GM12878 (cell line): ENCODE results near the gene PTPN18. TPM values are rescaled to one million over a fixed set of nuclear protein-coding genes. Genes with fewer than 3 reads are reported as not detected.

ENCODE experiments used
- BMI1 ChIP-seq: fragments of 450-650 bp; IDR thresholded peaks from 2 replicates; pipeline ENCODE4 v1.6.1; 2016; ENCODE audit warnings: mild to moderate bottlenecking, moderate library complexity, borderline replicate concordance
- CBX3 ChIP-seq: fragments of 200-600 bp; sonication (generic); IDR thresholded peaks from 2 replicates; pipeline ENCODE4 v1.6.1; 2016; ENCODE audit warnings: low read depth, borderline replicate concordance
- CBX5 ChIP-seq: sonication (generic); IDR thresholded peaks from 2 replicates; pipeline ENCODE4 v1.6.1; 2016; ENCODE audit warnings: low read depth, moderate library complexity, mild to moderate bottlenecking, inconsistent platforms
- CEBPB ChIP-seq, 2 experiments: fragments of 150-350 bp in 1 of 2; IDR thresholded peaks; 2 replicates each; pipeline ENCODE4 v1.6.1; 2012 to 2014; ENCODE audit warnings: low read depth in 2 of 2, low read length in 2 of 2, borderline replicate concordance in 1 of 2, inconsistent platforms in 1 of 2
- EP300 ChIP-seq, 2 experiments: fragments of 150-350 bp in 1 of 2; IDR thresholded peaks; 2 replicates each; pipeline ENCODE4 v1.6.1; 2011 to 2012; ENCODE audit warnings: low read depth in 2 of 2, low read length in 2 of 2, borderline replicate concordance in 1 of 2, improper control_type of control experiment in 1 of 2, inconsistent platforms in 1 of 2; ENCODE audit not compliant: control insufficient read depth in 1 of 2
- ESRRA ChIP-seq: IDR thresholded peaks from 2 replicates; pipeline ENCODE4 v1.6.1; 2012; ENCODE audit warnings: mild to moderate bottlenecking, low read length, improper control_type of control experiment
- FOS ChIP-seq: IDR thresholded peaks from 3 replicates; pipeline ENCODE4 v1.6.1; 2011; ENCODE audit warnings: borderline replicate concordance; ENCODE audit not compliant: insufficient read length; ENCODE audit errors: extremely low read depth
- FOXM1 ChIP-seq: IDR thresholded peaks from 2 replicates; pipeline ENCODE4 v1.6.1; 2012; ENCODE audit warnings: low read depth, mild to moderate bottlenecking, inconsistent platforms, low read length, moderate library complexity
- HDAC2 ChIP-seq: fragments of 200-600 bp; sonication (generic); IDR thresholded peaks from 2 replicates; pipeline ENCODE4 v1.6.1; 2017
- JUNB ChIP-seq: IDR thresholded peaks from 2 replicates; pipeline ENCODE4 v1.6.1; 2016; ENCODE audit warnings: antibody characterized with exemption, mild to moderate bottlenecking
- MTA3 ChIP-seq: IDR thresholded peaks from 2 replicates; pipeline ENCODE4 v1.6.1; 2012; ENCODE audit warnings: low read length, inconsistent platforms, borderline replicate concordance
- MXI1 ChIP-seq: fragments of 150-350 bp; IDR thresholded peaks from 2 replicates; pipeline ENCODE4 v1.6.1; 2011; ENCODE audit warnings: low read depth, mild to moderate bottlenecking, inconsistent platforms, low read length, improper control_type of control experiment
- NBN ChIP-seq: fragments of 450-650 bp; IDR thresholded peaks from 2 replicates; pipeline ENCODE4 v1.6.1; 2016
- PAX8 ChIP-seq: fragments of 450-650 bp; IDR thresholded peaks from 2 replicates; pipeline ENCODE4 v1.6.1; 2017; ENCODE audit warnings: mild to moderate bottlenecking, moderate library complexity
- PBX3 ChIP-seq: IDR thresholded peaks from 2 replicates; pipeline ENCODE4 v1.6.1; 2011; ENCODE audit warnings: mild to moderate bottlenecking, low read depth, low read length, moderate library complexity; ENCODE audit not compliant: insufficient replicate concordance
- RCOR1 ChIP-seq: conservative IDR thresholded peaks from 2 replicates; pipeline ENCODE4 v1.6.1; 2012; ENCODE audit warnings: low read depth, low read length, improper control_type of control experiment
- TARDBP ChIP-seq: IDR thresholded peaks from 2 replicates; pipeline ENCODE4 v1.6.1; 2016; ENCODE audit warnings: borderline replicate concordance
- USF1 ChIP-seq: IDR thresholded peaks from 2 replicates; pipeline ENCODE4 v1.6.1; 2011; ENCODE audit warnings: borderline replicate concordance, low read depth, mild to moderate bottlenecking, moderate library complexity, mixed read lengths, low read length; ENCODE audit not compliant: insufficient read depth; ENCODE audit errors: extremely low read length
- USF2 ChIP-seq: IDR thresholded peaks from 2 replicates; pipeline ENCODE4 v1.6.1; 2011; ENCODE audit warnings: low read depth, low read length, improper control_type of control experiment, borderline replicate concordance
- WRNIP1 ChIP-seq: IDR thresholded peaks from 2 replicates; pipeline ENCODE4 v1.6.1; 2011; ENCODE audit warnings: low read depth, low read length, improper control_type of control experiment, borderline replicate concordance
- ZBTB40 ChIP-seq: fragments of 450-650 bp; IDR thresholded peaks from 2 replicates; pipeline ENCODE4 v1.6.1; 2016; ENCODE audit warnings: mild to moderate bottlenecking, moderate library complexity, borderline replicate concordance
- ZNF384 ChIP-seq: IDR thresholded peaks from 2 replicates; pipeline ENCODE4 v1.6.1; 2012; ENCODE audit warnings: low read depth, mild to moderate bottlenecking, low read length, improper control_type of control experiment, borderline replicate concordance
- polyA plus RNA-seq, 11 experiments: library from polyadenylated mRNA; depleted of rRNA in 4 of 11; unstranded in 6 of 11; stranded (reverse) in 5 of 11; fragments of >200 nt; fragmentation: Nextera tagmentation in 4 of 11; fragmentation: Illumina TruSeq in 1 of 11; extraction: Ambion mirVana in 4 of 11; extraction: Trizol in 1 of 11; gene quantifications; 1 replicate in 1 of 11; 2 replicates in 10 of 11; pipeline versions ENCODE4 v1.2.1 to v1.2.3, GENCODE V29; 2011 to 2016; ENCODE audit warnings: inconsistent platforms in 2 of 11, missing spikeins in 2 of 11, low read depth in 1 of 11
- total RNA-seq, 4 experiments: library from RNA; depleted of rRNA in 3 of 4; stranded (reverse); fragments of >200 nt in 3 of 4; fragmentation: Illumina TruSeq in 1 of 4; extraction: Trizol in 1 of 4; gene quantifications; 2 replicates each; pipeline versions ENCODE4 v1.2.1 to v1.2.3, GENCODE V29; 2013 to 2021

PTPN18 gene
- total and polyA plus RNA-seq, 10 of the 15 experiments (the other 5 are each of a cell fraction or from before 2014, with no cell fraction given) = 14.8 to 89.9 (median 43.4) TPM

- peak; percentile 63 for TF ChIP-seq MXI1
- TF ChIP-seq USF2 = no peak
- TF ChIP-seq ZBTB40 = no peak
- TF ChIP-seq ZNF384 = no peak
- TF ChIP-seq BMI1 = 0 out of 2 replicates have a peak, but pooled peaks have one; percentile 39
- TF ChIP-seq FOXM1 = no peak
- no peak for TF ChIP-seq PBX3
- TF ChIP-seq HDAC2 = peak; percentile 55; the same call in 1 of the 2 replicates
- no peak; the same call in 1 of the 2 replicates for TF ChIP-seq MTA3
- TF ChIP-seq FOS = no peak
- TF ChIP-seq EP300 (IDR thresholded peaks at IDR 0.05; ENCODE audit: borderline replicate concordance in 1 of 2, control insufficient read depth in 1 of 2, low read depth in 2 of 2, low read length in 2 of 2) = no peak
- TF ChIP-seq CBX3 = no peak
- TF ChIP-seq RCOR1 = no peak
- TF ChIP-seq CBX5 = no peak
- no peak for TF ChIP-seq JUNB
- no peak for TF ChIP-seq TARDBP
- TF ChIP-seq USF1 = no peak
- TF ChIP-seq WRNIP1 = no peak
- TF ChIP-seq PAX8 = 0 out of 2 replicates have a peak, but pooled peaks have one; percentile 81
- TF ChIP-seq NBN = peak; percentile 41
- TF ChIP-seq ESRRA = no peak
- no peak for TF ChIP-seq CEBPB (IDR thresholded peaks at IDR 0.05; ENCODE audit: borderline replicate concordance in 1 of 2, low read depth in 2 of 2, low read length in 2 of 2)
Observed at GRCh38 chr2:130342020-130342532, 13.8 kb upstream of the PTPN18 start (continued).
